Endothelial cell of umbilical vein (primary cell): ENCODE measurements around the gene F2RL2.

Experiments
- CTCF ChIP-seq, 2 donors: IDR thresholded peaks; 1 replicate in 1 of 2; 2 replicates in 1 of 2; pipeline ENCODE4 v1.5.1; 2011; ENCODE audit warnings: low read length in 2 of 2, mild to moderate bottlenecking in 2 of 2, moderate library complexity in 2 of 2, control low read depth in 1 of 2, inconsistent platforms in 1 of 2, low read depth in 1 of 2; ENCODE audit not compliant: insufficient read depth in 1 of 2; ENCODE audit errors: extremely low read depth in 1 of 2
- FOS ChIP-seq: IDR thresholded peaks from 2 replicates; pipeline ENCODE4 v1.6.1; 2011; ENCODE audit warnings: mild to moderate bottlenecking, low read length, moderate library complexity, borderline replicate concordance; ENCODE audit not compliant: insufficient read depth
- GATA2 ChIP-seq: IDR thresholded peaks from 2 replicates; pipeline ENCODE4 v1.7.0; 2011; ENCODE audit warnings: low read depth, mild to moderate bottlenecking, moderate library complexity, mixed read lengths, low read length; ENCODE audit not compliant: insufficient read length, insufficient read depth
- POLR2A ChIP-seq: IDR thresholded peaks from 2 replicates; pipeline ENCODE4 v1.6.1; 2012; ENCODE audit warnings: low read depth, mild to moderate bottlenecking, control low read depth, low read length

DNA sequence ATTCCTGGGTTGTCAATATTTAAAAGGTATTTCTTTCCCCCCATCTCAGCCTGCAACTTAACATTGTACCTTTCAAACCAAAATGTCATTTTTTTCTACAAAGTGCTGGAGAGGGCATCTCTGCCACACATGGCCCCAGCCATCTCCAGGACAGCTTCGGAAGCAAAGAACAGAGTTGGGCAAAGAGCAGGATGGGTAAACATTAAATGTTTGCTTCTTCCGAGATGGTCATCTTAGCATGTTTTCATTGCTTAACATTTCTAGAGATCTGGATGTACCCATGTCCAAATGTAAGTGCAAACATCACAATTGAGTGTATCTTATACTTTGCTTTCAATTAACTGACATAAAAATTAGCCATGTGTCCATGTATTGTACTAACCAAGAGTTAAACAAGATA is 14.3 kb upstream of the F2RL2 start:
- TF ChIP-seq POLR2A (no peak), GATA2 (no peak), CTCF (IDR thresholded peaks at IDR 0.05; ENCODE audit: extremely low read depth in 1 of 2, insufficient read depth in 1 of 2, low read depth in 1 of 2, low read length in 2 of 2) (no peak), FOS (no peak)
